H1 (cell line): Measurements from ENCODE around the gene PPOX. TPM values are rescaled to one million over a fixed set of nuclear protein-coding genes. Genes with fewer than 3 reads are reported as not detected.

ENCODE experiments used
- CTCF ChIA-PET: fragments of 300-600 bp; sonication (Branson Sonifier 250); formaldehyde crosslinking; loops from one replicate; lab custom pipeline; 2021; ENCODE audit not compliant: partially characterized antibody; lab: Charles Lee
- POLR2A ChIA-PET: fragments of 300-600 bp; sonication (Branson Sonifier 250); formaldehyde crosslinking; loops from one replicate; lab custom pipeline; 2021; ENCODE audit warnings: inconsistent platforms; ENCODE audit not compliant: partially characterized antibody; lab: Charles Lee
- DNase-seq, 2 experiments: peaks; one replicate each; pipeline versions ENCODE4 v3.0.0 to v3.0.0-alpha.2; 2010 to 2022; ENCODE audit warnings: low spot score in 2 of 2, low read depth in 1 of 2, mixed read lengths in 1 of 2
- FAIRE-seq: peaks from 2 replicates; lab custom pipeline; 2011; peaks lifted over from hg19 to GRCh38; lab: Jason Lieb, UNC
- H2AFZ ChIP-seq: 2 replicates; pipeline ENCODE4 v1.8.1; 2012; ENCODE audit warnings: low read length, inconsistent platforms
- H2AK5ac ChIP-seq: 2 replicates; pipeline ENCODE4 v1.6.1; 2013; ENCODE audit warnings: low read depth, low read length
- H2BK120ac ChIP-seq: replicated peaks from 2 replicates; pipeline ENCODE3; 2013; ENCODE audit warnings: low read depth, low read length, inconsistent platforms
- H2BK12ac ChIP-seq: 2 replicates; pipeline ENCODE4 v1.6.1; 2013; ENCODE audit warnings: low read depth, low read length
- H2BK15ac ChIP-seq: 2 replicates; pipeline ENCODE4 v1.6.1; 2013; ENCODE audit warnings: low read length
- H2BK20ac ChIP-seq: 2 replicates; pipeline ENCODE4 v1.6.1; 2013; ENCODE audit warnings: low read length
- H2BK5ac ChIP-seq: 2 replicates; pipeline ENCODE4 v1.6.1; 2013; ENCODE audit warnings: low read depth, low read length
- H3K14ac ChIP-seq: 2 replicates; pipeline ENCODE4 v1.6.1; 2013; ENCODE audit warnings: inconsistent platforms; ENCODE audit not compliant: insufficient read length
- H3K18ac ChIP-seq: 2 replicates; pipeline ENCODE4 v1.6.1; 2013; ENCODE audit warnings: low read length; ENCODE audit errors: extremely low read depth
- H3K23ac ChIP-seq: 2 replicates; pipeline ENCODE4 v1.6.1; 2013; ENCODE audit warnings: inconsistent platforms; ENCODE audit not compliant: insufficient read length
- H3K23me2 ChIP-seq: 2 replicates; pipeline ENCODE4 v1.6.1; 2013; ENCODE audit warnings: low read depth, low read length
- H3K27ac ChIP-seq: 2 replicates; pipeline ENCODE4 v1.6.1; 2011; ENCODE audit warnings: low read depth, low read length, inconsistent platforms
- H3K27me3 ChIP-seq, 4 experiments: replicated peaks in 1 of 4; 1 replicate in 1 of 4; 2 replicates in 3 of 4; pipeline versions ENCODE4 v1.6.1 to v1.8.1; 2011 to 2013; ENCODE audit warnings: low read length in 3 of 4, mild to moderate bottlenecking in 3 of 4, inconsistent platforms in 2 of 4, mixed read lengths in 2 of 4, moderate library complexity in 1 of 4; ENCODE audit not compliant: control insufficient read depth in 3 of 4, insufficient read depth in 3 of 4; ENCODE audit errors: extremely low read depth in 1 of 4
- H3K36me3 ChIP-seq, 4 experiments: 2 replicates each; pipeline versions ENCODE4 v1.6.1 to v1.8.1; 2011 to 2013; ENCODE audit warnings: mild to moderate bottlenecking in 4 of 4, low read length in 3 of 4, moderate library complexity in 2 of 4, control low read depth in 1 of 4, inconsistent platforms in 1 of 4; ENCODE audit not compliant: insufficient read depth in 4 of 4, control insufficient read depth in 2 of 4
- H3K4ac ChIP-seq: replicated peaks from 2 replicates; pipeline ENCODE3; 2013; ENCODE audit warnings: low read length, low read depth, mixed read lengths, inconsistent platforms; ENCODE audit not compliant: insufficient read length
- H3K4me1 ChIP-seq, 4 experiments: replicated peaks in 1 of 4; 1 replicate in 1 of 4; 2 replicates in 3 of 4; pipeline versions ENCODE4 v1.6.1 to v1.8.1; 2011 to 2013; ENCODE audit warnings: low read length in 3 of 4, inconsistent platforms in 2 of 4, mixed read lengths in 1 of 4; ENCODE audit not compliant: insufficient read depth in 4 of 4, control insufficient read depth in 3 of 4
- H3K4me2 ChIP-seq, 2 experiments: 2 replicates each; pipeline versions ENCODE4 v1.6.1 to v1.8.1; 2011 to 2013; ENCODE audit warnings: low read depth in 2 of 2, low read length in 2 of 2, control low read depth in 1 of 2, inconsistent platforms in 1 of 2, mild to moderate bottlenecking in 1 of 2; ENCODE audit not compliant: insufficient read depth in 1 of 2
- H3K4me3 ChIP-seq, 4 experiments: fragments of 200-600, 300-600 bp in 1 of 4; sonication (generic), shearing (Covaris generic), sonication (Bioruptor Twin) in 1 of 4; 2 replicates each; pipeline versions ENCODE4 v1.5.1 to v1.8.1; 2011 to 2016; ENCODE audit warnings: low read length in 4 of 4, low read depth in 3 of 4, control low read depth in 2 of 4, inconsistent platforms in 2 of 4, mild to moderate bottlenecking in 2 of 4, mixed read lengths in 1 of 4, moderate library complexity in 1 of 4; ENCODE audit not compliant: insufficient read depth in 2 of 4; ENCODE audit errors: extremely low read depth in 1 of 4
- H3K56ac ChIP-seq: replicated peaks from 2 replicates; pipeline ENCODE3; 2013; ENCODE audit warnings: low read depth, mild to moderate bottlenecking, mixed read lengths, low read length, inconsistent platforms; ENCODE audit not compliant: insufficient read length
- H3K79me1 ChIP-seq: 2 replicates; pipeline ENCODE4 v1.6.1; 2013; ENCODE audit warnings: low read depth, low read length, control low read depth
- H3K79me2 ChIP-seq, 2 experiments: 2 replicates each; pipeline versions ENCODE4 v1.6.1 to v1.8.1; 2012 to 2013; ENCODE audit warnings: low read length in 2 of 2, mild to moderate bottlenecking in 2 of 2, inconsistent platforms in 1 of 2; ENCODE audit not compliant: insufficient read depth in 2 of 2, control insufficient read depth in 1 of 2
- H3K9ac ChIP-seq, 4 experiments: replicated peaks in 1 of 4; 1 replicate in 1 of 4; 2 replicates in 3 of 4; pipeline versions ENCODE4 v1.6.1 to v1.8.1; 2011 to 2013; ENCODE audit warnings: low read depth in 3 of 4, low read length in 3 of 4, control low read depth in 2 of 4, mild to moderate bottlenecking in 2 of 4, moderate library complexity in 2 of 4, inconsistent platforms in 1 of 4; ENCODE audit errors: extremely low read depth in 1 of 4
- H3K9me3 ChIP-seq, 2 experiments: 2 replicates each; pipeline versions ENCODE4 v1.6.1 to v1.8.1; 2012 to 2013; ENCODE audit warnings: mild to moderate bottlenecking in 2 of 2, moderate library complexity in 2 of 2, control low read depth in 1 of 2, inconsistent platforms in 1 of 2, low read depth in 1 of 2, low read length in 1 of 2, mixed read lengths in 1 of 2; ENCODE audit not compliant: insufficient read depth in 2 of 2
- H4K20me1 ChIP-seq, 2 experiments: replicated peaks in 1 of 2; 2 replicates each; pipeline versions ENCODE3 to v1.8.1; 2011 to 2013; ENCODE audit warnings: inconsistent platforms in 2 of 2, low read length in 2 of 2, mild to moderate bottlenecking in 1 of 2; ENCODE audit not compliant: insufficient read depth in 2 of 2, control insufficient read depth in 1 of 2
- H4K5ac ChIP-seq: 2 replicates; pipeline ENCODE4 v1.6.1; 2013; ENCODE audit warnings: low read length, low read depth, mixed read lengths, inconsistent platforms; ENCODE audit not compliant: insufficient read length
- H4K8ac ChIP-seq: 2 replicates; pipeline ENCODE4 v1.8.0; 2013; ENCODE audit warnings: mild to moderate bottlenecking, moderate library complexity, low read length, inconsistent platforms; ENCODE audit not compliant: insufficient read depth; ENCODE audit errors: extremely low read depth
- H4K91ac ChIP-seq: replicated peaks from 2 replicates; pipeline ENCODE3; 2013; ENCODE audit warnings: low read length, mixed read lengths, inconsistent platforms; ENCODE audit not compliant: insufficient read length
- BACH1 ChIP-seq: IDR thresholded peaks from 2 replicates; pipeline ENCODE4 v1.6.1; 2012; ENCODE audit warnings: low read length, improper control_type of control experiment
- BCL11A ChIP-seq, 2 experiments: IDR thresholded peaks; one replicate each; pipeline ENCODE4 v1.6.1; 2011; ENCODE audit warnings: low read depth in 2 of 2, low read length in 2 of 2, mild to moderate bottlenecking in 2 of 2
- CBX8 ChIP-seq: fragments of 300-800, 300-1000 bp; sonication (generic); IDR thresholded peaks from 2 replicates; pipeline ENCODE4 v1.7.1; 2016; ENCODE audit warnings: low read depth, low read length, borderline replicate concordance
- CHD2 ChIP-seq: IDR thresholded peaks from 2 replicates; pipeline ENCODE4 v1.6.1; 2012; ENCODE audit warnings: low read length, improper control_type of control experiment
- PHF8 ChIP-seq: fragments of 200-600 bp; sonication (generic); conservative IDR thresholded peaks from 2 replicates; pipeline ENCODE4 v1.7.1; 2012; ENCODE audit warnings: low read depth, mild to moderate bottlenecking, inconsistent platforms, low read length, moderate library complexity
- RBBP5 ChIP-seq: IDR thresholded peaks from 2 replicates; pipeline ENCODE4 v1.7.1; 2012; ENCODE audit warnings: low read depth, mild to moderate bottlenecking, inconsistent platforms, low read length, moderate library complexity, borderline replicate concordance
- SIRT6 ChIP-seq: IDR thresholded peaks from one replicate; pipeline ENCODE4 v1.7.1; 2012; ENCODE audit warnings: low read length, inconsistent platforms
- TAF1 ChIP-seq: IDR thresholded peaks from 2 replicates; pipeline ENCODE4 v1.6.1; 2011; ENCODE audit warnings: mild to moderate bottlenecking, low read depth, low read length
- TAF7 ChIP-seq: optimal IDR thresholded peaks from 2 replicates; pipeline ENCODE3; 2011; ENCODE audit warnings: low read depth, mild to moderate bottlenecking, inconsistent platforms, low read length, moderate library complexity, borderline replicate concordance
- ZNF274 ChIP-seq: IDR thresholded peaks from 2 replicates; pipeline ENCODE4 v1.7.0; 2012; ENCODE audit warnings: low read length, borderline replicate concordance; ENCODE audit errors: extremely low read depth
- WGBS, 2 experiments: shearing (Covaris generic) in 1 of 2; methylation state at CpG; one replicate each; pipeline versions ENCODE4 v1.1.6 to v1.1.7; 2013 to 2015; ENCODE audit warnings: low lambda C conversion rate in 2 of 2, mixed read lengths in 2 of 2, inconsistent platforms in 1 of 2, low coverage in 1 of 2, missing lambda C conversion rate in 1 of 2; ENCODE audit not compliant: insufficient replicate concordance in 2 of 2, insufficient coverage in 1 of 2, insufficient read length in 1 of 2; ENCODE audit errors: extremely low coverage in 1 of 2, missing lambda C conversion rate in 1 of 2; 5-methylcytosine and 5-hydroxymethylcytosine counted together
- polyA plus RNA-seq, 7 experiments: library from polyadenylated mRNA; depleted of rRNA in 3 of 7; stranded (reverse) in 5 of 7; unstranded in 2 of 7; fragments of >200 nt in 5 of 7; fragments of 200-250 nt in 2 of 7; gene quantifications; 1 replicate in 5 of 7; 2 replicates in 1 of 7; 4 replicates in 1 of 7; pipeline versions ENCODE4 v1.2.1 to v1.2.3, GENCODE V29; 2011 to 2013; ENCODE audit warnings: missing spikeins in 2 of 7, mixed read lengths in 2 of 7
- total RNA-seq: library from RNA; stranded (reverse); fragmentation: NEBNext Ultra II Directional; extraction: Animal tissue kit (Norgen Biotek cat#: 25700); gene quantifications from 2 replicates; pipeline ENCODE4 v1.2.1, GENCODE V29; 2021
- TF ChIP-seq, protein P1 (sequence below): IDR thresholded peaks from 2 replicates; pipeline ENCODE4 v1.6.1; 2011; ENCODE audit warnings: low read depth, mild to moderate bottlenecking, low read length; ENCODE audit not compliant: insufficient read depth

PPOX gene
- total and polyA plus RNA-seq, 2 of the 8 experiments (the other 6 are each of a cell fraction or from before 2014, with no cell fraction given), result 39.4 to 40.4 TPM

DNA sequence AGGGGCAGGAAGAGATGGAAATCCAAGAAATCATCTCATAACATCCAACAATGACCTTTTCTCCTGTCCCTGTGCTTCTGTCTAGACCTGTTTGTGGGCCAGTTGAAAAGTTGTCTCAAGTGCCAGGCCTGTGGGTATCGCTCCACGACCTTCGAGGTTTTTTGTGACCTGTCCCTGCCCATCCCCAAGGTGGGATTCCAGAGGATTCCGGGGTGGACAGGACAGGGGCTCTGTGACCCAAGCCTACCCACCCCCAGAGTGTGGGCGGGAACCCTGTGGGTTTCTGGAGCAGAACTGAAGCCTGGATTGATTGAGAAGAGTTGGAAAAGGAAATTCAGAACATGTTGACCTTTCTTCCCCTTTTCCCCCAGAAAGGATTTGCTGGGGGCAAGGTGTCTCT lies 2.4 kb upstream of the PPOX start:
- peaks cover 0 to 3% (median under 1%) of the 10 kb centered on the region in 4 experiments; a peak in 1 of 8 replicates for H3K36me3 ChIP-seq
- H3K23ac ChIP-seq, result no peak overlapping the region
- no peak overlapping the region for H3K18ac ChIP-seq
- H2BK15ac ChIP-seq, result no peak overlapping the region
- H3K14ac ChIP-seq, result no peak overlapping the region
- no peak overlapping the region for H4K91ac ChIP-seq
- FAIRE-seq, result no peak
- no peak overlapping the region for H3K4me3 ChIP-seq
- no peaks in the 10 kb centered on the region; the same call in 1 of the 2 replicates for H3K79me1 ChIP-seq
- H3K9me3 ChIP-seq, result no peaks in the 10 kb centered on the region
- POLR2A ChIA-PET, result interaction anchor here (0.7 kb wide), 1 partner anchor 51 kb away, joined by 3 read pairs; no protein-coding TSS in a partner anchor
- H2BK20ac ChIP-seq, result no peak overlapping the region
- WGBS, 2 experiments, result 99% methylated on average over 5 of the region's 5 CpGs; no CpG with 5 or more reads in 1 of the 2 experiments
- no peak overlapping the region for H3K27ac ChIP-seq
- H4K8ac ChIP-seq, result no peak overlapping the region
- no peaks in the 10 kb centered on the region for H4K20me1 ChIP-seq
- H2AK5ac ChIP-seq, result no peak overlapping the region
- H3K56ac ChIP-seq, result no peak overlapping the region
- H3K79me2 ChIP-seq, result no peaks in the 10 kb centered on the region; a peak in 1 of 4 replicates
- DNase-seq, result no peak
- no peak overlapping the region for H4K5ac ChIP-seq
- H2BK12ac ChIP-seq, result no peak overlapping the region
- H3K4me1 ChIP-seq, result peaks cover 0 to 16% (median 8%) of the 10 kb centered on the region in 4 experiments; a peak in 4 of 7 replicates
- no peak overlapping the region for H3K4ac ChIP-seq
- no peak overlapping the region for H3K9ac ChIP-seq
- no peak overlapping the region for H2BK5ac ChIP-seq
- CTCF ChIA-PET, result interaction anchor here (0.9 to 5.3 kb wide), 4 partner anchors 9 to 219 kb away, joined by 3 to 32 read pairs (median 28); partner anchors contain the start of genes B4GALT3 and UFC1
- H3K27me3 ChIP-seq, result no peaks in the 10 kb centered on the region
- H3K23me2 ChIP-seq, result peaks cover 17% of the 10 kb centered on the region
- no peak overlapping the region for H2BK120ac ChIP-seq
- H2AFZ ChIP-seq, result no peak overlapping the region
- no peak overlapping the region for H3K4me2 ChIP-seq
- TF ChIP-seq BCL11A (IDR thresholded peaks at IDR 0.05; ENCODE audit: low read depth in 2 of 2, low read length in 2 of 2) (no peak), CHD2 (no peak), TAF7 (no peak), CBX8 (no peak), RBBP5 (no peak), ZNF274 (no peak), SIRT6 (no peak), BACH1 (no peak), PHF8 (no peak), TAF1 (no peak)
- TF ChIP-seq, protein P1, sequence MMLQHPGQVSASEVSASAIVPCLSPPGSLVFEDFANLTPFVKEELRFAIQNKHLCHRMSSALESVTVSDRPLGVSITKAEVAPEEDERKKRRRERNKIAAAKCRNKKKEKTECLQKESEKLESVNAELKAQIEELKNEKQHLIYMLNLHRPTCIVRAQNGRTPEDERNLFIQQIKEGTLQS, result no peak
